D721Med (cell line): Measurements from ENCODE around the gene DENND4B.

Experiments
- DNase-seq: peaks from one replicate; pipeline ENCODE4 v3.0.0; 2011; ENCODE audit warnings: low spot score; ENCODE audit not compliant: insufficient read length
- FAIRE-seq: peaks from 2 replicates; lab custom pipeline; 2011; peaks lifted over from hg19 to GRCh38; lab: Jason Lieb, UNC
- TF ChIP-seq, protein P1 (sequence below): IDR thresholded peaks from 2 replicates; pipeline ENCODE4 v1.5.1; 2012; ENCODE audit warnings: mild to moderate bottlenecking, control low read depth; ENCODE audit not compliant: insufficient read depth; ENCODE audit errors: missing control alignments

Gene DENND4B

DNA sequence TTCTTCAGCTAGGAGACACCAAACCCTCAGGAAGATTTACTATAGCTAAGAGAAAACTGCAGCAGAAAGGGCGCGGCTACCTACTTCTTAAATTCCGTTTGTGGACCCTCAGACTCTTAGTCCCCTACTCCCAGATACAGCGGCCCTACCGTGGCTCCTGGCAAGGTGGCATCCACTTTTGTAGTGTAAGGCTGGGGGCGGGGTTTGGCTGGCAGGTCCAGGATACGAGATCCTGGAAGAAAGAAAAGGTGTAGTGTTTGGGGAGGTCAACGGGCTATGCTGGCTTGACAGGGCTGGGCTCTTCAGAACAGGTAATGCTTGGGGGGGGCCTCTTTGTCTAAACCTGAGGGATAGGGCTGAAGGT lies 21.5 kb upstream of the DENND4B start:
- FAIRE-seq: no peak
- no peak for DNase-seq
- TF ChIP-seq, protein P1, sequence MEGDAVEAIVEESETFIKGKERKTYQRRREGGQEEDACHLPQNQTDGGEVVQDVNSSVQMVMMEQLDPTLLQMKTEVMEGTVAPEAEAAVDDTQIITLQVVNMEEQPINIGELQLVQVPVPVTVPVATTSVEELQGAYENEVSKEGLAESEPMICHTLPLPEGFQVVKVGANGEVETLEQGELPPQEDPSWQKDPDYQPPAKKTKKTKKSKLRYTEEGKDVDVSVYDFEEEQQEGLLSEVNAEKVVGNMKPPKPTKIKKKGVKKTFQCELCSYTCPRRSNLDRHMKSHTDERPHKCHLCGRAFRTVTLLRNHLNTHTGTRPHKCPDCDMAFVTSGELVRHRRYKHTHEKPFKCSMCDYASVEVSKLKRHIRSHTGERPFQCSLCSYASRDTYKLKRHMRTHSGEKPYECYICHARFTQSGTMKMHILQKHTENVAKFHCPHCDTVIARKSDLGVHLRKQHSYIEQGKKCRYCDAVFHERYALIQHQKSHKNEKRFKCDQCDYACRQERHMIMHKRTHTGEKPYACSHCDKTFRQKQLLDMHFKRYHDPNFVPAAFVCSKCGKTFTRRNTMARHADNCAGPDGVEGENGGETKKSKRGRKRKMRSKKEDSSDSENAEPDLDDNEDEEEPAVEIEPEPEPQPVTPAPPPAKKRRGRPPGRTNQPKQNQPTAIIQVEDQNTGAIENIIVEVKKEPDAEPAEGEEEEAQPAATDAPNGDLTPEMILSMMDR: no peak

DNA sequence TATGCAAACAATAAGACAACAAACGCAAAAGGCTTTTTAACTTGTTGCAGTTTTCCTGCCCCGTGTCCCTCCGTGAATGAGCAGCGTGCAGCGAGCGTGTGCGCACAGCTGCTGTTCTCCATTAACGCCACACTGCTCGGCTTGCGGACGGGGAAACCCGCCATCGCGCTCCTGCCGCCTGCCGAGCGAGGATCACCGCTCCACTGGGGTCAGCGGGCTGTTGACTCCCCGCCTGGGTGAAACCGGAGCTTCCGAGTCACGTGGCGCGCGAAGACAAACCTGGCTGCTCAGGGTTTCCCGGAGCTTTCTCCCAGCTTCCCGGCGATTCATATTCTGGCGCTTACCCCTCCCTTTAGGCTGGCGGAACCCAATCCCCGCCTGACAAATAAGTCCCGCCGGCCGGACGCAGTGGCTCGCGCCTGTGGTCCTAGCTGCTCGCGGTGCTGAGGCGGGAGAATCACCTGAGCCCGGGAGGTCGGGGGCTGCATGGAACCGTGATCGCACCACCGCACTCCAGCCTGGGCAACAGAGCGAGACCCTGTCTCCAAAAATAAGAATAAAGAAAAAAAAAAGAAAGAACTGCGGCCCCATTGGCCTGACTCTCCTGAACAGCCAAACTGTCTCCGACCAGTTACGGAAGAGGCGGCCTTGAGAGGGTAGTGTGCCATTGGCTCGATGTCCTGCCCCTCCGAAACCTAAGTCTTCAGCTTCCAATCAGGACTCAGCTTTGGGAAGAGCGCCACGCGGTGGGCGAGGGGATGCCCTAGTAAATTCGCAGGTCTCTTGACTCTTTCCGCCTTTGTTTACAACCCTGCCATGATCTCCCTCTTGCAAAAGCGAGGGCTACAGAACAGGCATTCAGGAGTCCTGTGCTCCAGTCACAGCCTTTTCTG lies 20.8 kb upstream of the DENND4B start, which contains the start of gene CREB3L4:
TSS of gene CREB3L4 (plus strand) at position 796 of the 893 bp plus-strand sequence. CDS start 624 bp downstream, outside the sequence.
- DNase-seq (peak; percentile 85), FAIRE-seq (peak; percentile 29)
- TF ChIP-seq, protein P1: peak; percentile 64

DNA sequence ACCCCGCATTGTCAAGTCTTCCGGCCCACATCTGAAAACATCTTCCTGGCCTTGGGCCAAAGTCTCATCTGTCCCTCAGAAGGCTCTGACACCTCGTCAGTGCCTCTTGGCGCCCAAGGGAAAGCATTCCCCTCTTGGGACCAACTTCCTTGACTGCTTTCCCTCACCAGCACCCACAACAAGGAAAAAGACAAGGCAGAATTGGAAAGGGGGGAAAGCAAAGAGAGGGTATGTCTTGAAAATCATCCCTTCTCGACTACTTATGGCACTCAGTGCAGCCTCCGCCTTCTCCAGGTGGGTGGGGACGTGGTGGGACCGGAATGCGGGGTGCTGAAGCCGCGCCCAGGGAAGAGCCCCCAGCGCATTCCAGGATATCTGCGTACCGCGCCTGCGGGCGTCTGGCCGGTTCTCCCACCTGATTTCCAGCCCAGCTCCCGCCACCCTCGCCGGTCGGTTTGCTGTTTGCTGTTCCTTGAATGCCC lies 17.4 kb upstream of the DENND4B start:
- TF ChIP-seq, protein P1: no peak
- no peak for FAIRE-seq
- DNase-seq: no peak

DNA sequence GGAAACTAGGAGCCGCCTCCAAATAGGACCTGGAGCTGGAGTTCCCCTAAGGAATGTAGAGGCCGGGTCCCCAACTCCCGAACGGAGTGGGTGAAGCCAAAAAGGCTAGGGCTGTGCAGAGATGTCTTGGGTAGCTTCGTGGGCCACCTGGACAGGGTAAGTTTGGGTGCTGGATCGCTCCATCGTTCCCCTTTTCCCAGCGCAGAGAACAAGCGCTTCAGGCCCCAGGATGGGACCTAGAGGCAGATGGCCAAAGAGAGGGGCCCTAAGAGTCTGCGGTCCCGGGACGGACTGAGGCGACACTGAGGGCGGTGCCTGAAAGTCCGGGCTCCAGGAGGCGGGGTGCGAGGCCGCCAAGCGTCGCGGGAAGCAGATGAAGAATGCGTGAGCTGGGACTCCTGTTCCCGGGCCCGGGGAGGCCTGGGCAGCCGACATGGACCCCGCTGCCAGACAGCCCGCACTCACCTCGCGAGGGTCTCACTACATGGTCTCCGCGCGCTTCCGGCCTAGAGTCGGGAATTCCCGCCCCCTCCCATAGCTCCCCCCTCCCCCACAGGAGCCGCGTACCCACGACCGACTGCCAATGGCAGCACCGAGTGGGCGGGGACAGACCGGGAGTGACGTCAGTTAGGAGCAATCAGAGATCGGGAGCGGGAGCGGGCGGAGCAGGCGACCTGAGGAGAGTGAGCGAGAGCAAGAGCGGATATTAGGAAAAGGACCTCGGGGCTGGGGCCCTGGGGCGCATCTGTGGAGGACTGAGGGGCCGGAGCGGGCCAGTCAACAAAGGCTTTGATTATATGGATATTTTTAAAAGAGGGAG lies 16.7 kb upstream of the DENND4B start, which contains the start of gene SLC39A1:
TSS of gene SLC39A1 (minus strand) at position 508 of the 820 bp plus-strand sequence. CDS start 822 bp downstream, outside the sequence.
- TF ChIP-seq, protein P1: no peak
- peak; percentile 98 for DNase-seq
- no peak for FAIRE-seq

DNA sequence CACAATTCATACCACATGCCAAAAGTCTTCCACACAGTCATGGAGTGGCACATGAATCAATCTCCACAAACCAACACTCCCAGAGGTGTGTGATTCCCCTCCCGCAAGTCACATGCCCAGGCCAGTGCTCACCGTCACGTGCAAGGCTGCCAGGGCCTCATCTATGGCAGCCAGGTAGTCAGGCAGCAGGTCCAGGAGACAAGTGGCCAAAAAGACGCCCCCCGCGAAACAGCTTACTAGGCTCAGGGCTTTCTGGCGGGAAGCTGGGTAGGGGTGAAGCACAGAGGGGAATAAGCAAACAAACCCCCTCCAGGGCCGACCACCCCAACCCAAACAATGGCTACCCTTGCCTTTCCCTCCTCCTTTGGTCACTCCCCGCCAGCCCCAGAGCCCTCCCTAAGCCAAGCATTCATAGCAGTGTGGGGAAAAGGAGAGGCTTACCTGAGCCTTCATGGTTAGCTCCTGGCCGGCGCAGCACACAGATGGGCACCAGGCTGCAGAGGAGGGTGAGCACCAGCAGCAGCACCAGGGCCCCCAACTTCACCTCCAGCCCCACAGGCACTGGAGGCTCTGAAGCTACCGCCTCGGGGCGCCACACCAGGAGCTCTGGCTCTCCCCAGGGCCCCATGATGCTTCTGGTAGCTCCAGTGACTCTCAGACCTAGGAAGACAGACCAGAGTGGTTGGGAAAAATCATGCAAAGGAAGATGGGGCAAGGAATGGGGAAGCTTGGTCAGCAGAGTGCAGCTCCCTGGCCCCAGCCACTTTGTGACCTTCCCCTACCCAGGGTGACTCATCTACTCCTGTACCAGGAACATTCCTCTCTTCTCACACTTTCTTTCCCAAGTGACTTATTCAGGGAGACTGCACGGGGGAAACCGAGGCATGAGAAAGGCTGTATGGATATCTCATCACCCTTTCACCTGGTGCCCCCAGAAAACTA lies 15.8 kb upstream of the DENND4B start:
- TF ChIP-seq, protein P1: no peak
- FAIRE-seq: no peak
- DNase-seq: no peak

DNA sequence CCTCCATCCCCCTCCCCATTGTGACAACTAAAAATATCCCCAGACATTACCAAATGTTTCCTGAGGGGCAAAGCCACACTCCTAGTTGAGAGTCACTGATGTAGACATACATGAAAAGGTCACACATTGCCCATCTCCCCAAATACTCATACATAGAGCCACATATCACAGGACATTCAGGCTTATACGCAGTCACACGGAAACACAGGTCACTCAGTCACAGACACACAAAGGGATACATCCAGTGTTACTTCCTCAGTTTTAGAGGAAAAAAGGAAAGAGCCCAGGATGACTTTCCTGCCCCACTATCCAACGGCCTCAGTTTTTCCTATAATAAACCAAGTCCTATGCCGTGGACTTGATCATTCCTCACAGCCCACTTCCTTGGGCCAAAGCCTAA lies 14.9 kb upstream of the DENND4B start:
- TF ChIP-seq, protein P1: no peak
- DNase-seq (no peak), FAIRE-seq (no peak)
